Mucosa of descending colon (tissue), 3 donors: ENCODE measurements around the gene CCDC88C. TPM values are rescaled to one million over a fixed set of nuclear protein-coding genes. Genes with fewer than 3 reads are reported as not detected.
A peak's percentile ranks its signal among the peaks of the same experiment; 100 is the strongest.

Experiments
- ATAC-seq: fragments of 200-7000 bp; cut with Tn5 transposase; one replicate; pipeline ENCODE4 v1.9.1; 2020; ENCODE audit warnings: mild to moderate bottlenecking, moderate library complexity
- DNase-seq, 3 donors: peaks; one replicate each; pipeline ENCODE4 v3.0.0-alpha.2; 2020
- H3K36me3 ChIP-seq: fragments of 200-600 bp; one replicate; pipeline ENCODE4 v1.8.0; 2021; ENCODE audit warnings: low read depth, mild to moderate bottlenecking
- H3K4me1 ChIP-seq: fragments of 200-600 bp; one replicate; pipeline ENCODE4 v1.8.0; 2021; ENCODE audit warnings: low read depth, mild to moderate bottlenecking
- H3K4me3 ChIP-seq: fragments of 200-600 bp; one replicate; pipeline ENCODE4 v1.8.0; 2021; ENCODE audit warnings: mild to moderate bottlenecking
- H3K9me3 ChIP-seq: fragments of 200-600 bp; one replicate; pipeline ENCODE4 v1.8.0; 2021; ENCODE audit warnings: mild to moderate bottlenecking
- CTCF ChIP-seq: fragments of 200-600 bp; IDR thresholded peaks from one replicate; pipeline ENCODE4 v1.8.0; 2022; ENCODE audit warnings: antibody characterized with exemption, mild to moderate bottlenecking
- intact Hi-C, 2 donors: fragments of 100-400 bp; cut with DNase I in 1 of 2; cut with micrococcal nuclease in 1 of 2; formaldehyde crosslinking; loops; one replicate each; pipeline versions ENCODE4 v1.11.0 to v1.11.1; 2022; cut with DNase I, micrococcal nuclease
- total RNA-seq, 3 donors: library from RNA; stranded (reverse); fragmentation: NEBNext Ultra II Directional in 2 of 3; extraction: Animal tissue kit (Norgen Biotek cat#: 25700) in 2 of 3; gene quantifications; one replicate each; pipeline versions ENCODE4 v1.2.1 to v1.2.4, GENCODE V29; 2021 to 2023
- donor health status: DM: no; HTN: no; CAD: no; lungs with moderate emphysema.
- donor health status: DM: no; HTN: no; CAD: no.
- donor health status: DM: no; HTN: yes; CAD: no.

CCDC88C gene
- total RNA-seq, 3 donors from 2014 or later = 30.1 to 62.1 (median 56.6) TPM

GRCh38 chr14:91402771-91403600, 14.6 kb downstream of the CCDC88C start:
- intact Hi-C loops = no loop called here
- peak in 1 of 3 donors; percentile 91 for DNase-seq
- Histone ChIP-seq H3K4me1 (peaks cover 56% of the 10 kb centered on the region), H3K4me3 (no peak overlapping the region), H3K9me3 (no peaks in the 10 kb centered on the region), H3K36me3 (no peaks in the 10 kb centered on the region)
- TF ChIP-seq CTCF = no peak
- peak; percentile 60 for ATAC-seq

GRCh38 chr14:91402348-91402747, 15.3 kb downstream of the CCDC88C start:
- Histone ChIP-seq H3K4me3 (no peak overlapping the region), H3K9me3 (no peaks in the 10 kb centered on the region), H3K36me3 (no peaks in the 10 kb centered on the region), H3K4me1 (peaks cover 62% of the 10 kb centered on the region)
- intact Hi-C loops = no loop called here
- no peak for TF ChIP-seq CTCF
- ATAC-seq = no peak
- DNase-seq = no peak

- Histone ChIP-seq H3K36me3 (no peaks in the 10 kb centered on the region), H3K9me3 (no peaks in the 10 kb centered on the region), H3K4me1 (peaks cover 68% of the 10 kb centered on the region), H3K4me3 (no peak overlapping the region)
- TF ChIP-seq CTCF = no peak
- no peak for DNase-seq
- intact Hi-C loops = no loop called here
- ATAC-seq = no peak
Observed at GRCh38 chr14:91401751-91402150, 15.9 kb downstream of the CCDC88C start.

- ATAC-seq (peak; percentile 25), DNase-seq (no peak)
- Histone ChIP-seq H3K4me1 (peaks cover 77% of the 10 kb centered on the region), H3K36me3 (no peaks in the 10 kb centered on the region), H3K9me3 (no peaks in the 10 kb centered on the region), H3K4me3 (no peak overlapping the region)
- TF ChIP-seq CTCF = no peak
- intact Hi-C loops = no loop called here
Observed at GRCh38 chr14:91400696-91401095, 16.9 kb downstream of the CCDC88C start.

GRCh38 chr14:91399868-91400640, 17.6 kb downstream of the CCDC88C start:
- no peak for TF ChIP-seq CTCF
- intact Hi-C loops = no loop called here
- no peak overlapping the region for H3K4me3 ChIP-seq
- no peaks in the 10 kb centered on the region for H3K9me3 ChIP-seq
- no peaks in the 10 kb centered on the region for H3K36me3 ChIP-seq
- peak; percentile 60 for ATAC-seq
- DNase-seq = peak; percentile 69 to 77 (median 75)
- peaks cover 80% of the 10 kb centered on the region for H3K4me1 ChIP-seq
